Measurements from ENCODE around the gene KCNH1.

KCNH1 gene

DNA sequence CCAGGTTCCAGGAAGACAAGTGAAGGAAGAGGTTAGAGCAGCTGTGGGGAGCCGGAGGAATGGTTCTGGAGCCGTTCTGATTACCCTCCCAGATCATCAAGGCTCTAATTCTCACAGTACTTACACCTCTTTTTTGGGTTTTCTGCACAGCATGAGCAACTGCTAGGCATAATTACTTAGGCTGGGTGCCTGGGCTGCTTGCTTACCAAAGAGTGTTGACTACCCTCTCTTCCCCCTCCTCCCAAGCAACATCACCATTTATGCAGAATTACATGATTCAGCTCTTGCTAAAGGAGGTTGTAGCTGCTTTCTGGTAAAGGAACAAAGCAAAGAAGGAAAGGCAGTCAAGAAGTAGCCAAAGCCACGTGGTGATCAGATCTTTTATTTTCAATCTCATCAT, 397.2 kb downstream of the KCNH1 start:
- H3K9me3 Mint-ChIP-seq: no peaks in the 10 kb centered on the region
- no peaks in the 10 kb centered on the region for H3K27me3 Mint-ChIP-seq
- H3K36me3 Mint-ChIP-seq (ENCODE audit: low read depth): no peaks in the 10 kb centered on the region

DNA sequence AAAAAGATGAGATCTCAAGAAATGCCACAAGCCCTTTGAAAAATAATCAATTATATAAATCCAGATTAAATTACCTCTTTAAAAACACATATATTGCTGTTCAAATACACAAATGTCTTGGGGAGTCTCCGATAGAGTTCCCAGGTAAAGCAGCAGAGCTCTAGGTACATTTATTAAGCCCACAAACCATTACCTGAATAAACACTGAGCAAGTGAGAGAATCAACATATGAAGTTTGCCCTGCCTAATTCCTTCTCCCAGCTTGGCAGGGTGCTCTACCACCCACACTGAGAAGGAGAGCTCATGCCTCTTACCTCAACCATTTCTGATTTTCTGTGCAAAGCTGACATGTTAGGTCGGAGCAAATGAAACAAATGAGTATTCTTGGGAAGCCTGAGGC, 402.4 kb downstream of the KCNH1 start:
- H3K4me1 Mint-ChIP-seq (ENCODE audit: low read depth): no peaks in the 10 kb centered on the region
- no peak overlapping the region for H3K4me3 Mint-ChIP-seq
- no peaks in the 10 kb centered on the region for H3K27me3 Mint-ChIP-seq
- intact Hi-C loops (cut with micrococcal nuclease): no loop called here
- H3K9me3 Mint-ChIP-seq: no peaks in the 10 kb centered on the region
- no peaks in the 10 kb centered on the region for H3K36me3 Mint-ChIP-seq (ENCODE audit: low read depth)
- no peak overlapping the region for H3K27ac Mint-ChIP-seq

More for the DNA sequence above, 397.2 kb downstream of the KCNH1 start:
- no peak overlapping the region for H3K27ac Mint-ChIP-seq
- intact Hi-C loops (cut with micrococcal nuclease): no loop called here
- H3K4me3 Mint-ChIP-seq: no peak overlapping the region
- H3K4me1 Mint-ChIP-seq (ENCODE audit: low read depth): no peaks in the 10 kb centered on the region

DNA sequence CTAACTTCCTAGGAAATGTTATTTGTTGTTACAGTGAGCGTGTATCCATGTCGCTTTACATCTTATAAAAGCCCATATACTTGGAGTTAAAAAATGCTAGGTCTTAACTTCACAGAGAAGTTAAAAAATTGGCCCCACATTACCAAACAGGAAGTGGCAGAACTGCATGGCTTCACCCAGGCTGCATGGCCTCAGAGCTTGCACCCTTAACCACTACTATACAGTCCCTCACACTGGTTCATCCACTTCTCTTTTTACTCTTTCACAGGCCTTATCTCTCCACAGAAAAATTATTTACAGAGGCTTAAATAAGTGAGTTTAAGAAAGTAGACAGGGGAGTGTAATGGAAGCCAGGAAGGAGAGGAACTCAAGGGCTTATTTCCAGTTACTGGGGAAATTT, 402.8 kb downstream of the KCNH1 start:
- H3K4me3 Mint-ChIP-seq: no peak overlapping the region
- no peaks in the 10 kb centered on the region for H3K27me3 Mint-ChIP-seq
- H3K36me3 Mint-ChIP-seq (ENCODE audit: low read depth): no peaks in the 10 kb centered on the region
- H3K9me3 Mint-ChIP-seq: no peaks in the 10 kb centered on the region
- H3K27ac Mint-ChIP-seq: no peak overlapping the region
- intact Hi-C loops (cut with micrococcal nuclease): no loop called here
- no peaks in the 10 kb centered on the region for H3K4me1 Mint-ChIP-seq (ENCODE audit: low read depth)

DNA sequence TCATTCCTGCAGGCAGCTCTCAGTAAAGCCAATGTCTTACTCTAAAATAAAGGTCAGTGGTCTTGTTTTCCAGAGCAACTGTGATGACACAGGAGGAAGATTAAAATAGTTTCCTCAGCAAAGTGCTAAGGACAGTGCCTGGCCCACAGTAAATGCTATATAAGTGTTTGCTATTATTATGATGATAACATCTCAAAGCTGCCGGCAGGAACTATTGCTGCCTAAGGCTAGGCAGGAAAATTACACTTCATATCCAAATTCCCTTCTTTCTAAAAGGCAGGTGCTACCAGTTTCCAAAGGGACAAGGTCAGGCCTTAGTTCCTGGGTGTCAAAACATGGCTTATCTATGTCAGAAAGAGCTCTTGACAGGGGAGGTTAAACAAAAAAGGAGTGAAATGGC, 403.9 kb downstream of the KCNH1 start:
- no peaks in the 10 kb centered on the region for H3K9me3 Mint-ChIP-seq
- H3K27ac Mint-ChIP-seq: no peak overlapping the region
- H3K4me3 Mint-ChIP-seq: no peak overlapping the region
- H3K27me3 Mint-ChIP-seq: no peaks in the 10 kb centered on the region
- H3K4me1 Mint-ChIP-seq (ENCODE audit: low read depth): no peaks in the 10 kb centered on the region
- intact Hi-C loops (cut with micrococcal nuclease): no loop called here
- no peaks in the 10 kb centered on the region for H3K36me3 Mint-ChIP-seq (ENCODE audit: low read depth)

DNA sequence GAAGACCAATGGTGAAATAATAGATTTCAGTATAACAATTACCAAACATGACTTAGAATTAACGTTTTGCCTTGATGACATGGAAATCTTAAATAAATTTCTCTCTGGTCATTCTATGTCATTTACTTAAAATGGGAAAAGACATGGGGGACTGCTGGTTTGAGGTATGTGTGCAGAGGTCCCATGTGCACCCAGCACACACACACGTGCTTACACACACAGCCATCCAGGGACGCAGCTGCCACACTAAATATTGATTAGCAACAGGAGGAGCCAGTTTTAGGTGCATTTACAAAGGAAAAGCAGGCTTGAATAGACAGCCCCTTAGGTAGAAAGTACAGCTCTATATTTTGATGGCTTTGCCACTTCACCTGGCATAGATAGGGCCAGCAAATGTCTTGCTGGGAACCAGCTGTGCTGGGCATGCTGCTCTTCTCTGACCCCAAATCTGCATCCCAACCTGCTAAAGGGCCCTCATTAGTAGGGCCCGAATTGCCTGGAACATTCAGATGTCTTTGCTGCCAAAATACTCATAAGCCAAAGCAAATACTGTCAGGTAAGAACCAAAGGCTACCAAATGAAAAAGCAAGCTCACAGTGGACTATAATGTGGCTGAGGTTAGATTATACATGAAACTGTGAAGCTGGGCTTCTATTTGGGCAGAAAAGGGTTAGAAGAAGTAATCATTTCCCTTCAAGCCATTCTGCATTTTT, 405.4 kb downstream of the KCNH1 start:
- Mint-ChIP-seq H3K27ac (no peak overlapping the region), H3K4me1 (ENCODE audit: low read depth) (no peaks in the 10 kb centered on the region), H3K9me3 (no peaks in the 10 kb centered on the region), H3K36me3 (ENCODE audit: low read depth) (no peaks in the 10 kb centered on the region), H3K4me3 (no peak overlapping the region), H3K27me3 (no peaks in the 10 kb centered on the region)
- intact Hi-C loops (cut with micrococcal nuclease): no loop called here

DNA sequence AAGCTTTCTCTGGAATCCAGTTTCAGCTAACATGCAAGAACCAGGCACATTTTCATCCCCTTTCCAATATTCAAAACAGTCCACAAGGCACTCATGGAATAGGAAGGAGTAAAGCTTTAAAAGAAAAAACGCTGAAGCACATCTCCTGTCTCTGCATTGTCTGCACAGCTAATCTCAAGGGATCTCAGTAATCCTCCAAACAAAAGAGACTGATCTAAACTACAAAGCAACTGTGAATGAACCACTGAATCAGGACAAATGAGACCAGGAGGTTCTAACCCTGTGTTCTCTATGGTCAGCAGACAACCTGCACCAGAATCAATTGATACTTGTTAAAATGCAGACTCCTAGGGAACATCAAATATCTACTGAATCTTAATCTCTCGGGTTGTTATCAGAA, 406.2 kb downstream of the KCNH1 start:
- H3K4me1 Mint-ChIP-seq (ENCODE audit: low read depth): no peaks in the 10 kb centered on the region
- H3K27me3 Mint-ChIP-seq: no peaks in the 10 kb centered on the region
- no peak overlapping the region for H3K27ac Mint-ChIP-seq
- H3K9me3 Mint-ChIP-seq: no peaks in the 10 kb centered on the region
- no peak overlapping the region for H3K4me3 Mint-ChIP-seq
- no peaks in the 10 kb centered on the region for H3K36me3 Mint-ChIP-seq (ENCODE audit: low read depth)
- intact Hi-C loops (cut with micrococcal nuclease): no loop called here

DNA sequence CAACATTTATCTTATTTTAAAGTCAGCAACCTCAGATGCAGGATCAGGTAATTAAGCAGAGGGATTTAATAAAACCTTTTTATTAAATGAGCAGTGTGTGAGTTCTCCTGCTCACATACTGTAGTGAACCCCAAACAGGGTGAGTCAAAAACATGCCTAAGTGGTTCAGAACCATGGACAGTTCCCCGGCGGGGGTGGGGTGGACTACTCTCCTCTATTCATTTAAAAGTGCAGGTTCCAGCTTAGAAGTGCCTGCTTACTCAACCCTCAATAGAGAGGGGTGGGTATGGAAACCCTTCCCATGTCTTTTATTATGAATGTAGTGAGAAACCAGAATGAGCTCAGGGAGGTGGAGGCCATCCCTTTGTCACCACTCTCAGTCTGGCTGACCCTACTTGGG, 407.3 kb downstream of the KCNH1 start:
- Mint-ChIP-seq H3K4me1 (ENCODE audit: low read depth) (no peaks in the 10 kb centered on the region), H3K4me3 (no peak overlapping the region), H3K27me3 (no peaks in the 10 kb centered on the region), H3K36me3 (ENCODE audit: low read depth) (no peaks in the 10 kb centered on the region), H3K27ac (no peak overlapping the region), H3K9me3 (no peaks in the 10 kb centered on the region)
- intact Hi-C loops (cut with micrococcal nuclease): no loop called here

DNA sequence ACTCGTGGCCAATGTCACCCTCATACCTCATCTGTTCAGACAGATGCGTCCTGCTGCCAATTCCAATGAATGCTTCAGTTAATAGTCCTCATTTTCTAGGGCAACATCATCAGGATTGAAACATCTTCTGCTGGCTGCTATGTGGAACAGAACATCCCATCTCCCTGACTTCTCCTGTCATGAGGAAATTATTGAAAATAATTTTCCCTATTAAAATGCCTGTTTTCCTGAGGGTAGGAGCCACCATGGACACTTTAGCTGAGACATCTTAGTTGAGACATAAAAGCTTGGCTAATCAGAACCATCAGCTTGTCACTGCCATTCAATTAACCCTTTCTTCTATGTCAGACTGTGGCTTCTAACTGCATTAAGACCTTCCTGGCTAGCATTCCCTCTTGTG, 409.2 kb downstream of the KCNH1 start:
- Mint-ChIP-seq H3K4me3 (no peak overlapping the region), H3K36me3 (ENCODE audit: low read depth) (no peaks in the 10 kb centered on the region), H3K4me1 (ENCODE audit: low read depth) (no peaks in the 10 kb centered on the region), H3K27me3 (no peaks in the 10 kb centered on the region), H3K9me3 (no peaks in the 10 kb centered on the region), H3K27ac (no peak overlapping the region)
- intact Hi-C loops (cut with micrococcal nuclease): no loop called here

DNA sequence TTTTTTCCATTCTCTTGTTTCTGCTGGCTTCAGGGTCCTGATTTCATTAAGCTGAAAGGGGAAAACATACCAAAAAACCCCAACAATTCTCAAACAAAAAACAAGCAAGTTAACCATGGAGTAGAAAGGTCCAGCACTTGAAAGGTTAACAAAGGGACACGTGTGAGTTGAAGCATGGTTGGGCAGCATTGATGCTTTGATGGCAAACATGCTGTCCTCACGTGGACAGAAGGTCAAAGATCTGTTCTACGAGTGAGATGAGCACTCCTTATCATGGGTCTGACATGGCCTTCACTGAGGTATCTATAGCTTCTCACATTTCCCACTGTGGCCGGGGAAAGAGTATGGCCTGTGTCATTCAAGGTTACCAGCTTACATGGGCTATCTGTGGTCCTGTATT, 410.3 kb downstream of the KCNH1 start:
- no peak overlapping the region for H3K27ac Mint-ChIP-seq
- H3K4me1 Mint-ChIP-seq (ENCODE audit: low read depth): no peaks in the 10 kb centered on the region
- H3K4me3 Mint-ChIP-seq: no peak overlapping the region
- no peaks in the 10 kb centered on the region for H3K27me3 Mint-ChIP-seq
- no peaks in the 10 kb centered on the region for H3K36me3 Mint-ChIP-seq (ENCODE audit: low read depth)
- no peaks in the 10 kb centered on the region for H3K9me3 Mint-ChIP-seq
- intact Hi-C loops (cut with micrococcal nuclease): no loop called here

DNA sequence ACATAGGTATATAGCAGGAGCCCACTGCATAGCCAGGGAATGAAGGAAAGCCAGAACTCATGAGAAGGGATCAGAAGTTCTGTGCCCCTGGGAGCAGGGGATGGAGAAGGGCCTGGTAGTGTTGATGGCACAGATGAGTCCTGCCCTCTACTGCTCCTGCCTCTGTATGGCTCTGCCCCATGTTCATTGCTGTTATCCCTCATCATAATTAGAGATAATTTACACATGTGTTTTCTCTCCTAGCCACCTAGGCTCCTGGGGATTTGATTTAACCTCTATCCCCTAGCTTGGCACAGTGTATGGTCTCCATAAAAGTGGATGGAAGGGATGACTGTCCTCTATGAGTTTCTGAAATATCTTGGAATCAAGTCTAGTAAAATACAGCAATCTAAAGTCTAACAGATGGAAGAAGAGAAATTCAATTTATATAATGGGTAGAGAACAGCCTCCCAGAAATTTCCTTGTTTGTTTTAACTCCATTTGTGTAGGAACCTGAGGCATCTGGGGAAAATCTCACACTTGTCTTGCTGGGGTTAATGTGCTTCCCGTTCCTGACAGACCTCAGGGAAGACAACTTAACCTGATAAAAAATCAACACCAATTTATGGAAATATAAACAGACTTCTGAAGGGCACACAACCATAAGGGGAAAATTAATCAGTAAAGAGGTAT, 411.4 kb downstream of the KCNH1 start:
- Mint-ChIP-seq H3K4me3 (no peak overlapping the region), H3K4me1 (ENCODE audit: low read depth) (no peaks in the 10 kb centered on the region), H3K27ac (no peak overlapping the region), H3K27me3 (no peaks in the 10 kb centered on the region), H3K9me3 (no peaks in the 10 kb centered on the region), H3K36me3 (ENCODE audit: low read depth) (no peaks in the 10 kb centered on the region)
- intact Hi-C loops (cut with micrococcal nuclease): no loop called here

DNA sequence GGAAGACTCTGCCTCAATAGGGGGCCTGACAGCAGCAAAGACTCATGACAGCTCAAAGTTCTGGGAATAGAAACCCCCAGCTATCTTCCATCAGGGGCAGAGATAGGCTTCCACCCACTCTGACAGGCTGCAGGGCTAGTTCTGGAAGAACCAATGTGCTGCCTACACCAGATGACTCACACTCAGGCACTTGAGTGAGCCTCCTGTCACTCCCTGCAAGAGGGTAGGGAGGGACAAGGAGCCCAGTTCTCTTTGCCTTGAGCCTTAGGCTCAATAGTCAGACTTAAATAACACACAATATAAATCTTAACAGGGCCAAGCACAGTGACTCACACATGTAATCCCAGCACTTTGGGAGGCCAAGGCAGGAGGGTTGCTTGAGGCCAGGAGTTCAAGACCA, 418.9 kb downstream of the KCNH1 start:
- H3K4me1 Mint-ChIP-seq (ENCODE audit: low read depth): no peaks in the 10 kb centered on the region
- H3K4me3 Mint-ChIP-seq: no peak overlapping the region
- no peaks in the 10 kb centered on the region for H3K9me3 Mint-ChIP-seq
- H3K27me3 Mint-ChIP-seq: no peaks in the 10 kb centered on the region
- H3K36me3 Mint-ChIP-seq (ENCODE audit: low read depth): no peaks in the 10 kb centered on the region
- no peak overlapping the region for H3K27ac Mint-ChIP-seq
- intact Hi-C loops (cut with micrococcal nuclease): no loop called here

DNA sequence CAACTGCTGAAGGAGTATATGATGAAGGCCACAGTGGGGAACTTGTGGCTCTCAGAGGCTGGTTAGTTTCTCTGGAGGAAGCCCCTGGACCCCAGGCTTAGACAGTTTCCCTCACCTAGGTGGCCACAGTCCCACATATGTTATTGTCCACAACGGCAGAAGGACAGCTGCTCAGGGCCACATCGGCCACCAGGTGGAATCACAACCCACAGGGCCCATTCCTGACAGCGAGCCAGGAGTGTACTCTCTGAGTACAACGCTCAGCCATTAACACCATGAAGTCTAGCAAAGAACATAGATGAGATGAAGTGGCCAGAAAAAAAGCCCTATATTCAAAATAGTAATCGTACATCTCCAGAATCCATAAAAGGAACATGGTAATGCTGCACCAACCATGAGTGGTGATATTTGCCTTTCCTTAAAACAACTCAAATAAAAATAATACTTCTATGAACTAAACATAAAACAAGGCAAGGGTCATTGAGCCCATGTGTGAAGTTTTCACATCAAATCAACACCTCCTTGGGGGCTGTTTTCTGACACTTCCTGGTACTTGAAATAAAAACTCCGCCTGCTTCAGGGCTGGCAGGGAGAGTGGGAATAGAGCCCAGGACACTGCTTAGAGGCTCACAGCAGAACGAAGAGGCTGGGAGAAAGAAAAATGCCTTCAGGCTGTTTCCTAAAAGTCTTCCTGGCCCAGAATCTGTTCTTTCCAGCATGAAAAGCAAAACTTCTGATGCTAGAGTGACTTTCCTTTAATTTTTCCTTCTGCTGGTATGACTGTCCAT, 421.9 kb downstream of the KCNH1 start:
- no peaks in the 10 kb centered on the region for H3K27me3 Mint-ChIP-seq
- intact Hi-C loops (cut with micrococcal nuclease): no loop called here
- H3K27ac Mint-ChIP-seq: no peak overlapping the region
- H3K9me3 Mint-ChIP-seq: no peaks in the 10 kb centered on the region
- no peaks in the 10 kb centered on the region for H3K4me1 Mint-ChIP-seq (ENCODE audit: low read depth)
- no peak overlapping the region for H3K4me3 Mint-ChIP-seq
- H3K36me3 Mint-ChIP-seq (ENCODE audit: low read depth): no peaks in the 10 kb centered on the region

DNA sequence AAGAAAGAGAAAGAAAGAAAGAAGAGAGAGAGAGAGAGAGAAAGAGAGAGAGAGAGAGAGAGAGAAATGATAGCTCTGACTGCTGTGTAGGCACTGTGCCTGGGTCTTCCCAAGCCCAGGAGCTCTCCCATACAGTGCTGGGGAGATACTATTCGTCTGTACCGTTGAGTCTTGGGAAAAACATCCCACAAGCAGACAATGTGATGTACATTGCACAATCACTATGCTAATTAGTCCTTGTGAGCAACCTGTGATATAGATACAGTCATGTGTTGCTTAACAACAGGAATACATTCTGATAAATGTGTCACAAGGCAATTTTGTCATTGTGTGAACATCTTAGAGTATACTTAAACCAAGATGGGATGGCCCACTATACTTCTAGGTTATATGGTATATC, 424.2 kb downstream of the KCNH1 start:
- Mint-ChIP-seq H3K9me3 (no peaks in the 10 kb centered on the region), H3K27me3 (no peaks in the 10 kb centered on the region), H3K4me1 (ENCODE audit: low read depth) (no peaks in the 10 kb centered on the region), H3K4me3 (no peak overlapping the region), H3K27ac (no peak overlapping the region), H3K36me3 (ENCODE audit: low read depth) (no peaks in the 10 kb centered on the region)
- intact Hi-C loops (cut with micrococcal nuclease): no loop called here

Data from dendritic cell treated with granulocyte-macrophage colony-stimulating factor and Interleukin-4, amounts not matched to agents 40 ng/mL and 50 ng/mL, for 4 days (primary cell).